Endodermal cell (in vitro differentiated cells): ENCODE results near the gene CGN. TPM values are rescaled to one million over a fixed set of nuclear protein-coding genes. Genes with fewer than 3 reads are reported as not detected.

Experiments
- DNase-seq: peaks from one replicate; pipeline ENCODE4 v3.0.0-alpha.2; 2017
- H3K27ac ChIP-seq: 2 replicates; pipeline ENCODE4 v1.5.1; 2013; ENCODE audit warnings: mild to moderate bottlenecking, low read depth, low read length, moderate library complexity
- H3K27me3 ChIP-seq: 2 replicates; pipeline ENCODE4 v1.6.1; 2013; ENCODE audit warnings: mild to moderate bottlenecking, low read length, moderate library complexity; ENCODE audit not compliant: insufficient read depth, control insufficient read depth, poor library complexity, severe bottlenecking
- H3K36me3 ChIP-seq: 2 replicates; pipeline ENCODE4 v1.7.0; 2013; ENCODE audit warnings: mild to moderate bottlenecking, low read length, moderate library complexity; ENCODE audit not compliant: control insufficient read depth, insufficient read depth
- H3K4me1 ChIP-seq: one replicate; pipeline ENCODE4 v1.7.0; 2013; ENCODE audit warnings: low read length; ENCODE audit not compliant: control insufficient read depth, insufficient read depth
- H3K4me3 ChIP-seq: 2 replicates; pipeline ENCODE4 v1.5.1; 2013; ENCODE audit warnings: mild to moderate bottlenecking, low read length, moderate library complexity
- H3K9ac ChIP-seq: 2 replicates; pipeline ENCODE4 v1.6.1; 2013; ENCODE audit warnings: mild to moderate bottlenecking, low read length, moderate library complexity; ENCODE audit not compliant: poor library complexity, severe bottlenecking; ENCODE audit errors: extremely low read depth
- H3K9me3 ChIP-seq: 2 replicates; pipeline ENCODE4 v1.6.1; 2013; ENCODE audit warnings: mild to moderate bottlenecking, low read length, moderate library complexity; ENCODE audit not compliant: control insufficient read depth
- H3K27ac Mint-ChIP-seq: 2 replicates; pipeline ENCODE4 v1.8.0; 2020; ENCODE audit warnings: mixed read lengths
- H3K27me3 Mint-ChIP-seq: 2 replicates; pipeline ENCODE4 v1.8.0; 2021; ENCODE audit warnings: mild to moderate bottlenecking, mixed read lengths; ENCODE audit not compliant: insufficient read depth
- H3K36me3 Mint-ChIP-seq: 2 replicates; pipeline ENCODE4 v1.8.0; 2020; ENCODE audit warnings: low read depth, mixed read lengths
- H3K4me1 Mint-ChIP-seq: 2 replicates; pipeline ENCODE4 v1.8.0; 2020; ENCODE audit warnings: mixed read lengths
- H3K4me3 Mint-ChIP-seq: 2 replicates; pipeline ENCODE4 v1.8.0; 2020; ENCODE audit warnings: mild to moderate bottlenecking, moderate library complexity, mixed read lengths
- H3K9me3 Mint-ChIP-seq: 2 replicates; pipeline ENCODE4 v1.8.0; 2020; ENCODE audit warnings: mild to moderate bottlenecking, mixed read lengths
- CTCF ChIP-seq: fragments of 200-600 bp; sonication (generic); conservative IDR thresholded peaks from 2 replicates; pipeline ENCODE4 v1.5.0; 2021; ENCODE audit warnings: antibody characterized with exemption, mild to moderate bottlenecking
- WGBS, 2 experiments: methylation state at CpG; one replicate each; pipeline versions ENCODE4 v1.1.5 to v1.1.7; 2013; ENCODE audit warnings: missing lambda C conversion rate in 2 of 2, mixed read lengths in 1 of 2; ENCODE audit not compliant: insufficient coverage in 1 of 2, insufficient read length in 1 of 2; 5-methylcytosine and 5-hydroxymethylcytosine counted together
- total RNA-seq, 2 donors: library from RNA; stranded (reverse); fragmentation: NEBNext Ultra II Directional in 1 of 2; extraction: Animal tissue kit (Norgen Biotek cat#: 25700) in 1 of 2; gene quantifications; 2 replicates in 1 of 2; 3 replicates in 1 of 2; pipeline ENCODE4 v1.2.1, GENCODE V29; 2021

Gene CGN
- total RNA-seq, 2 donors from 2014 or later: 39.7 to 39.9 TPM

GRCh38 chr1:151556052-151556451 is 44.9 kb downstream of the CGN start:
- Mint-ChIP-seq H3K9me3 (peaks cover 2% of the 10 kb centered on the region), H3K4me1 (peaks cover 3% of the 10 kb centered on the region), H3K4me3 (no peak overlapping the region), H3K27me3 (no peaks in the 10 kb centered on the region), H3K36me3 (peaks cover 12% of the 10 kb centered on the region), H3K27ac (no peak overlapping the region)
- DNase-seq: no peak
- Histone ChIP-seq H3K9ac (no peak overlapping the region), H3K36me3 (no peaks in the 10 kb centered on the region), H3K27me3 (no peaks in the 10 kb centered on the region), H3K4me3 (no peak overlapping the region), H3K9me3 (no peaks in the 10 kb centered on the region), H3K4me1 (no peaks in the 10 kb centered on the region), H3K27ac (no peak overlapping the region)
- 91% methylated on average over 2 of the region's 2 CpGs; no CpG with 5 or more reads in 1 of the 2 experiments for WGBS, 2 experiments
- TF ChIP-seq CTCF: no peak

GRCh38 chr1:151562661-151563060 is 51.5 kb downstream of the CGN start:
- TF ChIP-seq CTCF: no peak
- no CpG with 5 or more reads among the region's 1 CpG for WGBS, 2 experiments
- DNase-seq: no peak
- H3K36me3 ChIP-seq: peaks cover 25% of the 10 kb centered on the region
- no peak overlapping the region for H3K27ac Mint-ChIP-seq
- peaks cover 4% of the 10 kb centered on the region for H3K4me1 ChIP-seq
- H3K36me3 Mint-ChIP-seq: peaks cover 22% of the 10 kb centered on the region
- H3K27me3 ChIP-seq: no peaks in the 10 kb centered on the region
- no peak overlapping the region for H3K4me3 ChIP-seq
- H3K9ac ChIP-seq: no peak overlapping the region
- H3K27me3 Mint-ChIP-seq: no peaks in the 10 kb centered on the region
- no peaks in the 10 kb centered on the region for H3K9me3 ChIP-seq
- H3K9me3 Mint-ChIP-seq: peaks cover 2% of the 10 kb centered on the region
- no peak overlapping the region for H3K27ac ChIP-seq
- H3K4me1 Mint-ChIP-seq: peaks cover 10% of the 10 kb centered on the region
- H3K4me3 Mint-ChIP-seq: no peak overlapping the region

- H3K27me3 ChIP-seq: no peaks in the 10 kb centered on the region
These were observed 52.2 kb downstream of the CGN start for GRCh38 chr1:151563376-151563775.

More at GRCh38 chr1:151563376-151563775, 52.2 kb downstream of the CGN start:
- H3K27ac Mint-ChIP-seq: no peak overlapping the region
- Histone ChIP-seq H3K4me3 (no peak overlapping the region), H3K4me1 (peaks cover 4% of the 10 kb centered on the region), H3K27ac (no peak overlapping the region), H3K9ac (no peak overlapping the region), H3K9me3 (no peaks in the 10 kb centered on the region), H3K36me3 (peaks cover 32% of the 10 kb centered on the region)
- peaks cover 2% of the 10 kb centered on the region for H3K9me3 Mint-ChIP-seq
- no peaks in the 10 kb centered on the region for H3K27me3 Mint-ChIP-seq
- TF ChIP-seq CTCF: no peak
- WGBS, 2 experiments: 59% methylated on average over 1 of the region's 2 CpGs; no CpG with 5 or more reads in 1 of the 2 experiments
- H3K4me3 Mint-ChIP-seq: no peak overlapping the region
- no peak for DNase-seq
- H3K4me1 Mint-ChIP-seq: peaks cover 10% of the 10 kb centered on the region
- peaks cover 26% of the 10 kb centered on the region for H3K36me3 Mint-ChIP-seq
